ENCODE results near the gene ELF5. TPM values are rescaled to one million over a fixed set of nuclear protein-coding genes. Genes with fewer than 3 reads are reported as not detected.

The ELF5 gene
- total RNA-seq, 2 experiments from 2014 or later: not detected

- Mint-ChIP-seq H3K27ac (no peak overlapping the region), H3K27me3 (peaks cover 4% of the 10 kb centered on the region), H3K36me3 (no peaks in the 10 kb centered on the region), H3K4me3 (no peak overlapping the region), H3K9me3 (no peaks in the 10 kb centered on the region), H3K4me1 (ENCODE audit: low read depth) (no peaks in the 10 kb centered on the region)
- CTCF ChIA-PET: interaction anchor here (0.7 to 3.1 kb wide), 4 partner anchors 8 to 11 kb away, joined by 3 to 12 read pairs (median 4); no protein-coding TSS in a partner anchor
- POLR2A ChIA-PET: no interaction called here
- intact Hi-C loops (cut with micrococcal nuclease): no loop called here
- no peak for DNase-seq
These were observed 11.6 kb downstream of the ELF5 start for GRCh38 chr11:34501949-34502348.

- ChIA-PET CTCF (interaction anchor here (1.0 to 3.1 kb wide), 2 partner anchors 9 to 11 kb away, joined by 4 to 12 read pairs; no protein-coding TSS in a partner anchor), POLR2A (no interaction called here)
- no peak overlapping the region for H3K4me3 Mint-ChIP-seq
- H3K4me1 Mint-ChIP-seq (ENCODE audit: low read depth): no peaks in the 10 kb centered on the region
- H3K9me3 Mint-ChIP-seq: no peaks in the 10 kb centered on the region
- no peaks in the 10 kb centered on the region for H3K36me3 Mint-ChIP-seq
- no peak for DNase-seq
- H3K27ac Mint-ChIP-seq: no peak overlapping the region
- intact Hi-C loops (cut with micrococcal nuclease): no loop called here
- H3K27me3 Mint-ChIP-seq: peaks cover 4% of the 10 kb centered on the region
These were observed 12.1 kb downstream of the ELF5 start for GRCh38 chr11:34501500-34501899.

- Mint-ChIP-seq H3K4me3 (no peak overlapping the region), H3K27ac (no peak overlapping the region), H3K27me3 (peaks cover 5% of the 10 kb centered on the region), H3K9me3 (no peaks in the 10 kb centered on the region), H3K36me3 (no peaks in the 10 kb centered on the region), H3K4me1 (ENCODE audit: low read depth) (no peaks in the 10 kb centered on the region)
- intact Hi-C loops (cut with micrococcal nuclease): no loop called here
- ChIA-PET POLR2A (no interaction called here), CTCF (interaction anchor here (1.3 to 3.3 kb wide), 2 partner anchors 13 to 14 kb away, joined by 3 to 7 read pairs; partner anchors contain the start of gene ELF5)
- no peak for DNase-seq
These were observed 13.7 kb downstream of the ELF5 start for GRCh38 chr11:34499719-34500500.

GRCh38 chr11:34495724-34496377, 17.7 kb downstream of the ELF5 start:
- H3K36me3 Mint-ChIP-seq: no peaks in the 10 kb centered on the region
- no peak overlapping the region for H3K4me3 Mint-ChIP-seq
- no peaks in the 10 kb centered on the region for H3K4me1 Mint-ChIP-seq (ENCODE audit: low read depth)
- peaks cover 6% of the 10 kb centered on the region for H3K27me3 Mint-ChIP-seq
- POLR2A ChIA-PET: no interaction called here
- CTCF ChIA-PET: interaction anchor here (1.2 kb wide), 1 partner anchor 17 kb away, joined by 3 read pairs; no protein-coding TSS in a partner anchor
- no peak overlapping the region for H3K27ac Mint-ChIP-seq
- DNase-seq: no peak
- no peaks in the 10 kb centered on the region for H3K9me3 Mint-ChIP-seq
- intact Hi-C loops (cut with micrococcal nuclease): no loop called here

GRCh38 chr11:34495239-34495723, 18.3 kb downstream of the ELF5 start:
- CTCF ChIA-PET: interaction anchor here (1.2 kb wide), 1 partner anchor 17 kb away, joined by 3 read pairs; no protein-coding TSS in a partner anchor
- no peak for DNase-seq
- POLR2A ChIA-PET: no interaction called here

GRCh38 chr11:34493926-34494595, 19.5 kb downstream of the ELF5 start:
- Mint-ChIP-seq H3K27me3 (peaks cover 6% of the 10 kb centered on the region), H3K4me3 (no peak overlapping the region), H3K4me1 (ENCODE audit: low read depth) (no peaks in the 10 kb centered on the region), H3K9me3 (no peaks in the 10 kb centered on the region), H3K36me3 (no peaks in the 10 kb centered on the region), H3K27ac (no peak overlapping the region)
- CTCF ChIA-PET: interaction anchor here (0.6 to 2.7 kb wide), 5 partner anchors 8 to 128 kb away, joined by 3 to 12 read pairs (median 8); partner anchors contain the start of genes CAT and ELF5
- no peak for DNase-seq
- POLR2A ChIA-PET: no interaction called here
- intact Hi-C loops (cut with micrococcal nuclease): loop anchor here (1.0 to 2.0 kb wide), 2 partner anchors 135 to 497 kb away; partner anchors contain the start of gene ABTB2

More at GRCh38 chr11:34495239-34495723, 18.3 kb downstream of the ELF5 start:
- Mint-ChIP-seq H3K27ac (no peak overlapping the region), H3K4me1 (ENCODE audit: low read depth) (no peaks in the 10 kb centered on the region), H3K9me3 (no peaks in the 10 kb centered on the region), H3K27me3 (peaks cover 6% of the 10 kb centered on the region), H3K4me3 (no peak overlapping the region), H3K36me3 (no peaks in the 10 kb centered on the region)
- intact Hi-C loops (cut with micrococcal nuclease): no loop called here

- no peaks in the 10 kb centered on the region for H3K9me3 Mint-ChIP-seq
- H3K27me3 Mint-ChIP-seq: peaks cover 4% of the 10 kb centered on the region
- no peaks in the 10 kb centered on the region for H3K4me1 Mint-ChIP-seq (ENCODE audit: low read depth)
- POLR2A ChIA-PET: no interaction called here
- intact Hi-C loops (cut with micrococcal nuclease): loop anchor here (1.0 to 2.0 kb wide), 2 partner anchors 135 to 496 kb away; partner anchors contain the start of gene ABTB2
- CTCF ChIA-PET: interaction anchor here (0.6 to 2.7 kb wide), 9 partner anchors 9 to 686 kb away, joined by 3 to 12 read pairs (median 7); partner anchors contain the start of genes CAT and ELF5
- H3K36me3 Mint-ChIP-seq: no peaks in the 10 kb centered on the region
- DNase-seq: no peak
- no peak overlapping the region for H3K4me3 Mint-ChIP-seq
- no peak overlapping the region for H3K27ac Mint-ChIP-seq
These were observed 20.1 kb downstream of the ELF5 start for GRCh38 chr11:34493468-34493867.

- H3K4me3 Mint-ChIP-seq: no peak overlapping the region
- peak; percentile 51 for DNase-seq
- H3K4me1 Mint-ChIP-seq (ENCODE audit: low read depth): no peaks in the 10 kb centered on the region
- no peak overlapping the region for H3K27ac Mint-ChIP-seq
- H3K36me3 Mint-ChIP-seq: no peaks in the 10 kb centered on the region
- ChIA-PET CTCF (interaction anchor here (0.6 to 2.7 kb wide), 23 partner anchors 9 to 685 kb away, joined by 3 to 12 read pairs (median 5); partner anchors contain the start of genes CAT and ELF5), POLR2A (no interaction called here)
- peaks cover 3% of the 10 kb centered on the region for H3K27me3 Mint-ChIP-seq
- intact Hi-C loops (cut with micrococcal nuclease): loop anchor here (1.0 to 2.0 kb wide), 2 partner anchors 134 to 496 kb away; partner anchors contain the start of gene ABTB2
- no peaks in the 10 kb centered on the region for H3K9me3 Mint-ChIP-seq
These were observed 20.7 kb downstream of the ELF5 start for GRCh38 chr11:34492806-34493414.

GRCh38 chr11:34490304-34490703, 23.3 kb downstream of the ELF5 start:
- DNase-seq: no peak
- Mint-ChIP-seq H3K4me1 (ENCODE audit: low read depth) (no peaks in the 10 kb centered on the region), H3K36me3 (no peaks in the 10 kb centered on the region), H3K27me3 (peaks cover 4% of the 10 kb centered on the region), H3K4me3 (no peak overlapping the region), H3K9me3 (no peaks in the 10 kb centered on the region), H3K27ac (no peak overlapping the region)
- ChIA-PET CTCF (interaction anchor here (1.0 to 1.5 kb wide), 3 partner anchors 124 to 316 kb away, joined by 3 to 5 read pairs (median 4); no protein-coding TSS in a partner anchor), POLR2A (no interaction called here)
- intact Hi-C loops (cut with micrococcal nuclease): no loop called here

- no peaks in the 10 kb centered on the region for H3K9me3 Mint-ChIP-seq
- no peak overlapping the region for H3K4me3 Mint-ChIP-seq
- ChIA-PET CTCF (interaction anchor here (1.5 kb wide), 1 partner anchor 315 kb away, joined by 4 read pairs; no protein-coding TSS in a partner anchor), POLR2A (no interaction called here)
- no peaks in the 10 kb centered on the region for H3K36me3 Mint-ChIP-seq
- H3K27me3 Mint-ChIP-seq: peaks cover 2% of the 10 kb centered on the region
- H3K4me1 Mint-ChIP-seq (ENCODE audit: low read depth): no peaks in the 10 kb centered on the region
- no peak overlapping the region for H3K27ac Mint-ChIP-seq
- intact Hi-C loops (cut with micrococcal nuclease): no loop called here
- DNase-seq: no peak
These were observed 24.6 kb downstream of the ELF5 start for GRCh38 chr11:34488855-34489557.

GRCh38 chr11:34487430-34487829, 26.2 kb downstream of the ELF5 start:
- DNase-seq: peak; percentile 15
- Mint-ChIP-seq H3K36me3 (no peaks in the 10 kb centered on the region), H3K4me3 (no peak overlapping the region), H3K4me1 (ENCODE audit: low read depth) (no peaks in the 10 kb centered on the region), H3K27me3 (peaks cover 2% of the 10 kb centered on the region), H3K27ac (no peak overlapping the region), H3K9me3 (no peaks in the 10 kb centered on the region)
- ChIA-PET CTCF (no interaction called here), POLR2A (no interaction called here)
- intact Hi-C loops (cut with micrococcal nuclease): no loop called here
